H1 (cell line): ENCODE data around the gene MGLL. TPM values are rescaled to one million over a fixed set of nuclear protein-coding genes. Genes with fewer than 3 reads are reported as not detected.

Source experiments
- CBX8 ChIP-seq: fragments of 300-800, 300-1000 bp; sonication (generic); IDR thresholded peaks from 2 replicates; pipeline ENCODE4 v1.7.1; 2016; ENCODE audit warnings: low read depth, low read length, borderline replicate concordance
- CHD7 ChIP-seq: fragments of 300-600 bp; sonication (generic); IDR thresholded peaks from 2 replicates; pipeline ENCODE4 v1.7.1; 2012; ENCODE audit warnings: low read length, moderate library complexity, mild to moderate bottlenecking, inconsistent platforms; ENCODE audit not compliant: insufficient replicate concordance
- GTF2F1 ChIP-seq: IDR thresholded peaks from 2 replicates; pipeline ENCODE4 v1.6.1; 2012; ENCODE audit warnings: low read depth, low read length, improper control_type of control experiment, borderline replicate concordance
- TCF12 ChIP-seq: IDR thresholded peaks from 2 replicates; pipeline ENCODE4 v1.6.1; 2011; ENCODE audit warnings: low read depth, mild to moderate bottlenecking, low read length
- USF2 ChIP-seq: IDR thresholded peaks from 2 replicates; pipeline ENCODE4 v1.6.1; 2011; ENCODE audit warnings: low read length, improper control_type of control experiment
- polyA plus RNA-seq, 7 experiments: library from polyadenylated mRNA; depleted of rRNA in 3 of 7; stranded (reverse) in 5 of 7; unstranded in 2 of 7; fragments of >200 nt in 5 of 7; fragments of 200-250 nt in 2 of 7; gene quantifications; 1 replicate in 5 of 7; 2 replicates in 1 of 7; 4 replicates in 1 of 7; pipeline versions ENCODE4 v1.2.1 to v1.2.3, GENCODE V29; 2011 to 2013; ENCODE audit warnings: missing spikeins in 2 of 7, mixed read lengths in 2 of 7
- total RNA-seq: library from RNA; stranded (reverse); fragmentation: NEBNext Ultra II Directional; extraction: Animal tissue kit (Norgen Biotek cat#: 25700); gene quantifications from 2 replicates; pipeline ENCODE4 v1.2.1, GENCODE V29; 2021
- TF ChIP-seq, protein P1 (sequence below): IDR thresholded peaks from 2 replicates; pipeline ENCODE4 v1.6.1; 2012; ENCODE audit warnings: low read length, inconsistent platforms

Gene MGLL
- total and polyA plus RNA-seq, 2 of the 8 experiments (the other 6 are each of a cell fraction or from before 2014, with no cell fraction given): 0.05 to 0.34 TPM

- no peak for TF ChIP-seq CHD7
- TF ChIP-seq GTF2F1: no peak
- TF ChIP-seq, protein P1, sequence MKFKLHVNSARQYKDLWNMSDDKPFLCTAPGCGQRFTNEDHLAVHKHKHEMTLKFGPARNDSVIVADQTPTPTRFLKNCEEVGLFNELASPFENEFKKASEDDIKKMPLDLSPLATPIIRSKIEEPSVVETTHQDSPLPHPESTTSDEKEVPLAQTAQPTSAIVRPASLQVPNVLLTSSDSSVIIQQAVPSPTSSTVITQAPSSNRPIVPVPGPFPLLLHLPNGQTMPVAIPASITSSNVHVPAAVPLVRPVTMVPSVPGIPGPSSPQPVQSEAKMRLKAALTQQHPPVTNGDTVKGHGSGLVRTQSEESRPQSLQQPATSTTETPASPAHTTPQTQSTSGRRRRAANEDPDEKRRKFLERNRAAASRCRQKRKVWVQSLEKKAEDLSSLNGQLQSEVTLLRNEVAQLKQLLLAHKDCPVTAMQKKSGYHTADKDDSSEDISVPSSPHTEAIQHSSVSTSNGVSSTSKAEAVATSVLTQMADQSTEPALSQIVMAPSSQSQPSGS: no peak
- TF ChIP-seq CBX8: no peak
- no peak for TF ChIP-seq USF2
- no peak for TF ChIP-seq TCF12
- TF ChIP-seq, all 59 proteins: peak for 0
These were observed 89.4 kb downstream of the MGLL start (continued) for GRCh38 chr3:127732879-127733350.
